ENCODE measurements around the gene XYLT1. TPM values are rescaled to one million over a fixed set of nuclear protein-coding genes. Genes with fewer than 3 reads are reported as not detected.

The XYLT1 gene
- total and polyA plus RNA-seq, 2 of the 13 experiments (the other 11 are each of a cell fraction or from before 2014, with no cell fraction given): not detected

DNA sequence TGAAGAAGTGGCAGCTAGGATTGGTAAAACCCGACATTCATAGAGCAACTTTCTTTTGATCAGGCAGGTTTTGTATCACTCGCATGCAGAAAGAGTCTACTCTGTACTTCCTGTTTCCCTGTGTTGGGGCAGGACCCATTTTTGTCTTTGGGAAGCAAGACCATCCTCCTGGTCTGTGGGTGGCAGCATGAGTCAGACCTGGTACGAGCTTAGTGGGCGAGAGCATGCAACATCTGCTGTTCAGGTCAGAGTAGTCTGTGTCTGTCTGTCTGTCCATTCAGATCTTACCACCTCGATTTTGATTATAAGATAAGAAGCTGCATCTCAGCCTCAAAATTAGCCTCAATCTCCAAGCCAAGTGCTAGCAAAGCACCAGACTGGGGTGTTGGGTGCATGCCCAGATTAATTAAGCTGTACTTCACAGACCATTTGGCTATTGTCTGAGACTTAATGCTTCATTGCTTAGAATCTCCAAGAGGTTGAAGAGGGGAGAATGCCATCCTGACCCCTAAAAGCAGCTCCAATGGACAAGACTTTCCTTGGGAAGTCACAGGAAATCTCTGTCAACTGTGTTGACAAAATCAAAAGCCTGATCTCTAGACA lies 110.9 kb downstream of the XYLT1 start:
- 1% methylated on average over 5 of the region's 5 CpGs for WGBS (ENCODE audit: low lambda C conversion rate)
- Histone ChIP-seq H3K9me3 (ENCODE audit: low read length) (no peaks in the 10 kb centered on the region), H3K27me3 (ENCODE audit: control insufficient read depth in 1 of 2, insufficient read depth in 2 of 2, low read length in 2 of 2) (peaks cover 2 to 24% of the 10 kb centered on the region in 2 experiments; a peak in 2 of 5 replicates), H3K4me2 (ENCODE audit: low read depth, low read length) (no peak overlapping the region), H3K27ac (ENCODE audit: extremely low read length, insufficient read depth, low read length) (no peak overlapping the region), H3K79me2 (ENCODE audit: insufficient read depth, low read length) (no peaks in the 10 kb centered on the region), H3K36me3 (replicated peaks in 1 of 2; ENCODE audit: control insufficient read depth in 1 of 2, insufficient read depth in 2 of 2, low read length in 2 of 2) (no peaks in the 10 kb centered on the region), H3K4me3 (replicated peaks in 1 of 3; ENCODE audit: insufficient read depth in 1 of 3, low read depth in 2 of 3, low read length in 3 of 3) (no peak overlapping the region), H4K20me1 (ENCODE audit: insufficient read depth, low read length) (no peaks in the 10 kb centered on the region), H3K4me1 (ENCODE audit: insufficient read depth, low read length) (no peaks in the 10 kb centered on the region), H3K9ac (ENCODE audit: insufficient read depth, low read depth, low read length) (no peak overlapping the region), H2AFZ (ENCODE audit: low read length) (no peak overlapping the region)
- FAIRE-seq: no peak
- ChIA-PET CTCF (ENCODE audit: low intra/inter-chr PET ratio, low total read pairs) (no interaction called here), POLR2A (no interaction called here)
- DNase-seq (ENCODE audit: low spot score): no peak
- TF ChIP-seq PAX8 (CRISPR knock-in tag; IDR thresholded peaks at IDR 0.05; ENCODE audit: borderline replicate concordance) (no peak), SRF (IDR thresholded peaks at IDR 0.05; ENCODE audit: low read depth, low read length) (no peak), MBD4 (IDR thresholded peaks at IDR 0.05; ENCODE audit: borderline replicate concordance, low read length) (no peak)
- intact Hi-C loops (cut with micrococcal nuclease; ENCODE audit: unreplicated experiment): no loop called here
- ATAC-seq: no peak
- in situ Hi-C loops (cut with HindIII; ENCODE audit: extremely low pct_ligation_motif_present, low pct_unique_long_range_greater_than_20kb): no loop called here
- BruUV-seq (replicated peaks): no TSS peak

DNA sequence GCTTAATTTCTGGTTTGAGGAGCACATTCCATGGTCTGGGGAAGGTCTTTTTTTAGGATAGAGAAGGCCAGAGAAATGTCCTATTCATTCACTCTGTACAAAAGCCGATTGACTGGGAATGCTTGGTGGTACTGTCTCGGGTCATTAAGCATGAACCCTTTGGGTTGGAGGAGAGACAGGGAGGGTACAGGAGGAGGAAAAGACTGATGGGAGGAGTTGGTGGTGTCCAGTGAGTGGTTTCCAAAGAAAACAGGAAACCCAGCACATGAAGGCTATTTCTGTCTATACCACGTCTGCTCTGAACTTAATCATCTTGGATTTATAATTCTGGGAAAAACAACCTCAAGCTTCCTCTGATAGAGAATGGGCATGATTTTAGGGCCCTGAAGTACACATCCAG lies 111.9 kb downstream of the XYLT1 start:
- FAIRE-seq: no peak
- ChIA-PET CTCF (ENCODE audit: low intra/inter-chr PET ratio, low total read pairs) (no interaction called here), POLR2A (no interaction called here)
- Histone ChIP-seq H3K4me3 (replicated peaks in 1 of 3; ENCODE audit: insufficient read depth in 1 of 3, low read depth in 2 of 3, low read length in 3 of 3) (no peak overlapping the region), H3K4me1 (ENCODE audit: insufficient read depth, low read length) (no peaks in the 10 kb centered on the region), H3K9ac (ENCODE audit: insufficient read depth, low read depth, low read length) (no peak overlapping the region), H3K9me3 (ENCODE audit: low read length) (no peaks in the 10 kb centered on the region), H4K20me1 (ENCODE audit: insufficient read depth, low read length) (no peaks in the 10 kb centered on the region), H3K27me3 (ENCODE audit: control insufficient read depth in 1 of 2, insufficient read depth in 2 of 2, low read length in 2 of 2) (peaks cover 2 to 33% of the 10 kb centered on the region in 2 experiments; a peak in 2 of 5 replicates), H2AFZ (ENCODE audit: low read length) (no peak overlapping the region), H3K4me2 (ENCODE audit: low read depth, low read length) (no peak overlapping the region), H3K27ac (ENCODE audit: extremely low read length, insufficient read depth, low read length) (no peak overlapping the region), H3K79me2 (ENCODE audit: insufficient read depth, low read length) (no peaks in the 10 kb centered on the region), H3K36me3 (replicated peaks in 1 of 2; ENCODE audit: control insufficient read depth in 1 of 2, insufficient read depth in 2 of 2, low read length in 2 of 2) (no peaks in the 10 kb centered on the region)
- TF ChIP-seq SETDB1 (CRISPR knock-in tag; IDR thresholded peaks at IDR 0.05; ENCODE audit: borderline replicate concordance): no peak
- TF ChIP-seq SNAPC2 (CRISPR knock-in tag; IDR thresholded peaks at IDR 0.05): no peak
- TF ChIP-seq ZNF629 (CRISPR knock-in tag; conservative IDR thresholded peaks at IDR 0.05): no peak
- no peak for TF ChIP-seq ZFP82 (CRISPR knock-in tag; IDR thresholded peaks at IDR 0.05; ENCODE audit: borderline replicate concordance)
- no peak for DNase-seq (ENCODE audit: low spot score)
- no TSS peak for BruUV-seq (replicated peaks)
- intact Hi-C loops (cut with micrococcal nuclease; ENCODE audit: unreplicated experiment) (no loop called here), in situ Hi-C loops (cut with HindIII; ENCODE audit: extremely low pct_ligation_motif_present, low pct_unique_long_range_greater_than_20kb) (no loop called here)
- no peak for ATAC-seq
- 0% methylated on average over 3 of the region's 3 CpGs for WGBS (ENCODE audit: low lambda C conversion rate)

Data from HepG2 (cell line).